CD14-positive monocyte (primary cell): ENCODE data around the gene TMEM129. TPM values are rescaled to one million over a fixed set of nuclear protein-coding genes. Genes with fewer than 3 reads are reported as not detected.

Source experiments
- DNase-seq, 3 donors: peaks; one replicate each; pipeline ENCODE4 v3.0.0-alpha.2; 2011 to 2022
- H2AFZ ChIP-seq: 2 replicates; pipeline ENCODE4 v1.6.0; 2012; ENCODE audit warnings: mild to moderate bottlenecking, low read depth, low read length, inconsistent platforms; ENCODE audit not compliant: insufficient read depth, poor library complexity, severe bottlenecking
- H3K27ac ChIP-seq, 2 donors: 1 replicate in 1 of 2; 2 replicates in 1 of 2; pipeline ENCODE4 v1.5.1; 2012 to 2013; ENCODE audit warnings: low read length in 2 of 2, control low read depth in 1 of 2, inconsistent platforms in 1 of 2, low read depth in 1 of 2, mild to moderate bottlenecking in 1 of 2
- H3K27me3 ChIP-seq, 2 donors: one replicate each; pipeline versions ENCODE4 v1.6.0 to v1.6.1; 2011 to 2013; ENCODE audit warnings: low read length in 2 of 2; ENCODE audit not compliant: control insufficient read depth in 2 of 2, insufficient read depth in 2 of 2
- H3K36me3 ChIP-seq, 2 donors: replicated peaks in 1 of 2; 1 replicate in 1 of 2; 2 replicates in 1 of 2; pipeline versions ENCODE4 v1.5.1 to v1.6.1; 2012 to 2013; ENCODE audit warnings: low read length in 2 of 2, control low read depth in 1 of 2, inconsistent platforms in 1 of 2, mild to moderate bottlenecking in 1 of 2; ENCODE audit not compliant: insufficient read depth in 2 of 2, control insufficient read depth in 1 of 2
- H3K4me1 ChIP-seq, 2 donors: 1 replicate in 1 of 2; 2 replicates in 1 of 2; pipeline versions ENCODE4 v1.5.1 to v1.6.1; 2012 to 2013; ENCODE audit warnings: low read length in 2 of 2, control low read depth in 1 of 2, inconsistent platforms in 1 of 2, mild to moderate bottlenecking in 1 of 2, moderate library complexity in 1 of 2; ENCODE audit not compliant: insufficient read depth in 2 of 2, control insufficient read depth in 1 of 2
- H3K4me2 ChIP-seq: replicated peaks from 2 replicates; pipeline ENCODE3; 2012; ENCODE audit warnings: low read length, moderate library complexity, mild to moderate bottlenecking; ENCODE audit not compliant: poor library complexity, severe bottlenecking; ENCODE audit errors: extremely low read depth
- H3K4me3 ChIP-seq, 3 experiments: fragments of 200-600 bp in 1 of 3; sonication (generic) in 1 of 3; replicated peaks in 1 of 3; 1 replicate in 2 of 3; 2 replicates in 1 of 3; pipeline ENCODE4 v1.5.1; 2011 to 2013; ENCODE audit warnings: low read length in 3 of 3, mild to moderate bottlenecking in 3 of 3, control low read depth in 2 of 3, low read depth in 2 of 3, inconsistent platforms in 1 of 3, moderate library complexity in 1 of 3
- H3K79me2 ChIP-seq: 2 replicates; pipeline ENCODE4 v1.6.0; 2012; ENCODE audit warnings: mild to moderate bottlenecking, control low read depth, inconsistent platforms, low read length, moderate library complexity; ENCODE audit not compliant: insufficient read depth
- H3K9ac ChIP-seq: 2 replicates; pipeline ENCODE4 v1.6.0; 2017; ENCODE audit warnings: low read length, mild to moderate bottlenecking; ENCODE audit not compliant: insufficient read depth, poor library complexity, severe bottlenecking
- H3K9me3 ChIP-seq, 2 donors: replicated peaks in 1 of 2; 1 replicate in 1 of 2; 2 replicates in 1 of 2; pipeline versions ENCODE4 v1.5.1 to v1.6.1; 2012 to 2013; ENCODE audit warnings: low read length in 2 of 2, control low read depth in 1 of 2; ENCODE audit not compliant: control insufficient read depth in 1 of 2, insufficient read depth in 1 of 2
- H4K20me1 ChIP-seq: 2 replicates; pipeline ENCODE4 v1.6.0; 2012; ENCODE audit warnings: mild to moderate bottlenecking, low read length, control low read depth, moderate library complexity; ENCODE audit not compliant: insufficient read depth
- H3K27ac Mint-ChIP-seq, 7 donors: one replicate each; pipeline ENCODE4 v1.8.0; 2020; ENCODE audit warnings: mild to moderate bottlenecking in 7 of 7, mixed read lengths in 7 of 7, moderate library complexity in 6 of 7, inconsistent platforms in 2 of 7
- H3K27me3 Mint-ChIP-seq, 3 donors: one replicate each; pipeline ENCODE4 v1.8.0; 2021 to 2022; ENCODE audit warnings: low read depth in 3 of 3, mild to moderate bottlenecking in 3 of 3, mixed read lengths in 3 of 3, moderate library complexity in 3 of 3, inconsistent platforms in 1 of 3
- H3K36me3 Mint-ChIP-seq, 2 donors: one replicate each; pipeline ENCODE4 v1.8.0; 2020; ENCODE audit warnings: mixed read lengths in 2 of 2, inconsistent platforms in 1 of 2, mild to moderate bottlenecking in 1 of 2
- H3K4me1 Mint-ChIP-seq: one replicate; pipeline ENCODE4 v1.8.0; 2020; ENCODE audit warnings: mild to moderate bottlenecking, mixed read lengths
- H3K4me3 Mint-ChIP-seq, 2 donors: one replicate each; pipeline ENCODE4 v1.8.0; 2020; ENCODE audit warnings: mild to moderate bottlenecking in 2 of 2, mixed read lengths in 2 of 2, moderate library complexity in 1 of 2
- H3K9me3 Mint-ChIP-seq, 7 donors: one replicate each; pipeline ENCODE4 v1.8.0; 2020 to 2022; ENCODE audit warnings: mixed read lengths in 7 of 7, mild to moderate bottlenecking in 6 of 7, moderate library complexity in 6 of 7, inconsistent platforms in 2 of 7
- CTCF ChIP-seq: fragments of 200-600 bp; IDR thresholded peaks from one replicate; pipeline ENCODE4 v1.8.0; 2022; ENCODE audit warnings: antibody characterized with exemption, mild to moderate bottlenecking
- WGBS: methylation state at CpG from one replicate; pipeline ENCODE4 v1.1.5; 2013; ENCODE audit warnings: missing lambda C conversion rate; ENCODE audit not compliant: insufficient coverage; 5-methylcytosine and 5-hydroxymethylcytosine counted together
- intact Hi-C, 2 donors: fragments of 100-400 bp; cut with micrococcal nuclease; formaldehyde crosslinking; loops; one replicate each; pipeline versions ENCODE4 v1.15.0 to v1.15.1; 2023
- polyA plus RNA-seq, 3 donors: library from polyadenylated mRNA; depleted of rRNA in 1 of 3; unstranded in 2 of 3; stranded (reverse) in 1 of 3; fragments of 300-500 nt in 2 of 3; fragments of >200 nt in 1 of 3; fragmentation: Illumina TruSeq in 2 of 3; gene quantifications; 1 replicate in 2 of 3; 2 replicates in 1 of 3; pipeline ENCODE4 v1.2.3, GENCODE V29; 2012 to 2021

TMEM129 gene
- polyA plus RNA-seq, 3 donors = 22.4 to 40.2 (median 24.1) TPM

DNA sequence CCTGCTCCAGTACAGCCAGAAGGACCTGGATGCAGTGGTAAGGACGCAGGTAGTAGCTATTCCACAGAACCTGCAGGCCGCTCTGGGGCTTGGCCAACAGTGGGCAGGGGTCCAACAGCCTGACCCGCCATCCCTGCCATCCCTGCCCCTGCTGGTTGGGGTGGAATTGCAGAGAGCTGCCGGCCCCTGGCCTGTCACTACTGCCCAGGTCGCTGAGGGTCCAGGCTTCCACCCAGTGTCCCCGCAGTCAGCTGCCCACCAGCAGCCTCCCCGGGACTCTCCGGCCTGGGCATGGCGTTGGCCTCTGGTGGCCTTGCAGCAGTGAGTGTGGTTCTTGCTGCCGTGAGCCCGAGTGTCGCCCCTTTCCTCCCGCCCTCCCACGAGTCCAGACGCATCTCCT lies 16.5 kb upstream of the TMEM129 start:
- peaks cover 0 to 2% (median 0%) of the 10 kb centered on the region in 3 donors for H3K27me3 Mint-ChIP-seq
- intact Hi-C loops = no loop called here
- H3K27ac Mint-ChIP-seq = no peak overlapping the region
- Histone ChIP-seq H3K9me3 (peaks cover 20 to 32% of the 10 kb centered on the region in 2 donors), H3K4me2 (no peak overlapping the region), H3K27me3 (no peaks in the 10 kb centered on the region), H3K27ac (no peak overlapping the region), H3K4me1 (no peaks in the 10 kb centered on the region), H3K36me3 (peaks cover 97 to 100% of the 10 kb centered on the region in 2 donors), H3K4me3 (no peak overlapping the region), H3K9ac (no peak overlapping the region), H3K79me2 (peaks cover 55% of the 10 kb centered on the region), H4K20me1 (peaks cover 57% of the 10 kb centered on the region), H2AFZ (no peak overlapping the region)
- H3K4me1 Mint-ChIP-seq = peaks cover 4% of the 10 kb centered on the region
- peaks cover 82 to 100% of the 10 kb centered on the region in 2 donors for H3K36me3 Mint-ChIP-seq
- WGBS = over 99% methylated on average over 15 of the region's 15 CpGs
- no peak for TF ChIP-seq CTCF
- no peak for DNase-seq
- H3K9me3 Mint-ChIP-seq = peaks cover 20 to 51% (median 30%) of the 10 kb centered on the region in 7 donors
- no peak overlapping the region for H3K4me3 Mint-ChIP-seq

GRCh38 chr4:1736812-1737211 lies 15.7 kb upstream of the TMEM129 start:
- H2AFZ ChIP-seq = no peak overlapping the region
- H4K20me1 ChIP-seq = peaks cover 62% of the 10 kb centered on the region
- no peak overlapping the region for H3K9ac ChIP-seq
- no peak for DNase-seq
- H3K27ac ChIP-seq = no peak overlapping the region
- H3K27me3 Mint-ChIP-seq = peaks cover 0 to 2% (median 0%) of the 10 kb centered on the region in 3 donors
- peaks cover 20 to 51% (median 30%) of the 10 kb centered on the region in 7 donors for H3K9me3 Mint-ChIP-seq
- no peaks in the 10 kb centered on the region for H3K27me3 ChIP-seq
- H3K4me1 Mint-ChIP-seq = peaks cover 4% of the 10 kb centered on the region
- no peak overlapping the region for H3K4me2 ChIP-seq
- WGBS = 100% methylated on average over 6 of the region's 13 CpGs
- H3K9me3 ChIP-seq = peaks cover 20 to 32% of the 10 kb centered on the region in 2 donors
- no peak overlapping the region for H3K4me3 Mint-ChIP-seq
- H3K4me1 ChIP-seq = no peaks in the 10 kb centered on the region
- intact Hi-C loops = no loop called here
- H3K36me3 Mint-ChIP-seq = peaks cover 80 to 99% of the 10 kb centered on the region in 2 donors
- H3K27ac Mint-ChIP-seq = peak overlapping the region in 2 of 7 donors; percentile 48 to 62
- H3K36me3 ChIP-seq = peaks cover 97 to 100% of the 10 kb centered on the region in 2 donors
- TF ChIP-seq CTCF = no peak
- H3K4me3 ChIP-seq = no peak overlapping the region
- H3K79me2 ChIP-seq = peaks cover 62% of the 10 kb centered on the region
